ENCODE measurements around the gene HSF4.

Gene HSF4

DNA sequence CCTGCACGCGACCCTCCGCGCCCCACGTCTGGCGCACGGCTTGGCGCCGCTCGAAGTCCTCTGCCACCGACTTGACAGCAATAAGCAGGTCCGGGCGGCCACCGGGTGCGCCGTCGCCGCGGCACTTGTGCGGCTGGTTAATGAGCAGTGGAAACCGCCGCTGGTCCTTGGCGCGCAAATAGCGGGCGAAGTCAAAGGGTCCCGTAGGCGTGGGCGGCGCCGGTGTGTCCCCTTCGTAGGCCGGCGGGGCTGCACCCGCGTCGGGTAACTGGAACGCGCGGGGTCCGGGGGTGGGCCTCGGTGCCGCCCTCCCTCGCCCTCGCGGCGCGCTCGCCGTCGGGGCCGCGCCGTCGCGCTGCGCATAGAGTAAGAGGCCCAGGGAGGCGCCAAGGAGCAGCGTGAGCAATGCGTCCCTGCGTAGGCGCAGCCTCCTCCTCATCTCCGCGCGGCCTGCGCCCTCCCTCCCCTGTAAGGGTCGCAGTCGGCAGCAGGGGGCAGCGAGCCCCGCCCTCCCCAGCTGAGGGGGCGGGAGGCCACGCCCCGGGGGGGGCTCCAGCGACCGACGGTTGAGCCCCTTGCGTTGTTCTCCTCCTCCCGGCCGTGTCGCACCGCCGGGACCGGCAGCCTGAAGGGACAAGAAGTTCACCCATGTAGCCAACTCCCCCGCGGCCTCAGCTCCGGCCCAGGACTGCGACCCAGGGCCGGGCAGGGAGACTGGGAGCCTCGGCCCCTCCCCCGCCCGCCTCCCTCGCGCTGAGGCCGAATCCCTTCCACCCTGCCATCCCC is 14.3 kb upstream of the HSF4 start:
- DNase-seq (ENCODE audit: low spot score): no peak

GRCh38 chr16:67150833-67151396 is 13.6 kb upstream of the HSF4 start, which contains the start of gene B3GNT9:
Gene B3GNT9 (minus strand): TSS chr16:67150998. CDS start chr16:67150485, 513 bp downstream.
- no peak for DNase-seq (ENCODE audit: low spot score)

DNA sequence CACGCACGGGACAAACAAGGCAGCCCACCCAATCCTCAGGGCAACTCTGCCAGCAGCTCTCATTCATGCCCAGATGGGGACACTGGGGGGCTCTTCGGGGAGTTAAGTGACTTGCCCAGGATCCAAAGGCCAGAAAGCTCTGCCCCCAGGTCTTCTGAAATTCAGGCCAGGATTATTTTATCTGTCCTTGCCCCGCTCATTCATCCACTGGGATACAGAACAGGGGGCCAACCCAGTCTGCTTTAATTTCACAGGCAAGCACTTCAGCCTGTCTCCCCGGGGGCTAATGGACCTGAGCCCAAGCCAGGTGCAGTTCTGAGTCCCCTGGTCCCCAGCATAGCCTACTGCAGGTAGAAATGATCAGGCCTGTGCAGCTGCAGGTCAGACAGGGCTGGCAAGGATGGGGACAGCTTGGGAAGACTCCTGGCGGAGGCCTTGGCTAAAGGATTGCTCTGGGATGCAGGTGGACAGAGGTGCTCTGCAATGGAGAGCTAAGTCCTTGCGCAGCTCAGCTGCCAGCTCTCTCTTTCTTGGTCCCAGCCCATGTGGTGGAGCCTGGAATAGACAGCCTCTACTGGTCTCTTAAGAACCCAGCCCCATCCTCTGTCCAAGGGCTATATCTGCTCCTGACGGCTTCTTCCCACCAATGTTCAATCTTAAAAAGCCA is 13.0 kb upstream of the HSF4 start:
- no peak for DNase-seq (ENCODE audit: low spot score)

DNA sequence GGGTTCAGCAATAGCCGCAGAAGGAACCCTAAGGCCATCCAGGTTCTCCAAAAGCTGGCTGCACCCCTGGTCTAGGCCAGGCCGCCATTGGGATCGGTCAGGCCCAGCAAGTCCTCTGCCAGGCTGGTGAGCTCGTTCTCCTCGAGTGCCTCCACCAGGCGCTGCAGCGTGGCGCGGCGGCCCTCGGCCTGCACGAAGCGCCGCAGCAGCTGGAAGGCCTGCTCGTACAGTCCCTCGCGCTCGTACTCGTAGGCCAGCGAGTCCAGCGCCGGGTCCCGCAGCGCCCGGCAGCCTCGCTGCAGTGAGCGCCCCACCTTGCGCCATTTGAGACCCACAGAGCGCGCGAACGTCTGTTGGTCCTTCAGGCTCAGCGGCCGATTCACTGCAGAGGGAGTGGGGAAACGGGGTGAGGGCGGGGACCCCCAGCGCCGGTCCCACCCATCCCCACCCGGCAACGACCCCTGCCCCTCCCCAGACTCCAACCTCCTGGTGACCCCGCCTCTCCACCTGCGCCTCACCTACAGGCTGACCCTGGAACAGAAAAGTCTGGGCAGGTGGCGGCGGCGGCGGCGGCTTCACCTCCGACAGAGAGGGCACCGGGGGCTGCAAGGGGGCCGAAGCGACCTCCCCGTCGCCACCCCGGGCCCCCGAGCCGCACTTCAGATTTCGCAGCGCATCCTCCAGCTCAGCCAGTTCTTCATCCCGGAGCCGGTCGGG is 9.8 kb upstream of the HSF4 start:
- no peak for DNase-seq (ENCODE audit: low spot score)

GRCh38 chr16:67155295-67156142 is 9.0 kb upstream of the HSF4 start:
- DNase-seq (ENCODE audit: low spot score): peak; percentile 95

GRCh38 chr16:67156143-67156844 is 8.3 kb upstream of the HSF4 start:
- no peak for DNase-seq (ENCODE audit: low spot score)

DNA sequence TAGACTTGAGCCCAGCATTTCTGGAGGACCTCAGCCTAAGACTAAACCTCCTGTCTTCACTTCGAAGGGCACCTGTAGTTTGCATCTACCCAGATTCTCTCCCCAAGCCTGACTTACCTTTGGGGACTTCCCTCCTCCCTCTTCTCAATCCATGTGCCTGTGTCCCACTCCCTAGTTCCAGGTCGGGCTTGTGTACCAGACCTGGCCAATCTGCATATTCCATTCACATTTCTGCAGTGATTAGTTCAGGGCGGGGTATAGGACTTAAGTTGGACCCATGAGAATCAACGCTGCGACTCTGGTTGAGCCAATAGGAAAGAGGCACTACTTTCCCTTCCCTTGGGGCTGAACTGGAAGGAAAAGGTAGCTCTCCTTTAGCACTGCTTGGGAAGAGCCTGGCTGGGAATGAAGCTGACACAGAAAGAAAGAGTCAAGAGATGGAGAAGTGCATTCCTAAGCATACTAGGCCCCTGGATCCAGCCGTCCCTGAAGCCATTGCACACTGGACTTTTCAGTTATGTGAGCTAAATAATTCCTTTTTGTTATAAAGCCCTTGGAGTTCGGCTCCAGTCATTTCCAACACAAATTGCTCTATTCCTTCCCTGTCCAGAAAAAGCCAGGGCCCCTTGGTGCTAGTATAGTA is 7.3 kb upstream of the HSF4 start:
- no peak for DNase-seq (ENCODE audit: low spot score)

DNA sequence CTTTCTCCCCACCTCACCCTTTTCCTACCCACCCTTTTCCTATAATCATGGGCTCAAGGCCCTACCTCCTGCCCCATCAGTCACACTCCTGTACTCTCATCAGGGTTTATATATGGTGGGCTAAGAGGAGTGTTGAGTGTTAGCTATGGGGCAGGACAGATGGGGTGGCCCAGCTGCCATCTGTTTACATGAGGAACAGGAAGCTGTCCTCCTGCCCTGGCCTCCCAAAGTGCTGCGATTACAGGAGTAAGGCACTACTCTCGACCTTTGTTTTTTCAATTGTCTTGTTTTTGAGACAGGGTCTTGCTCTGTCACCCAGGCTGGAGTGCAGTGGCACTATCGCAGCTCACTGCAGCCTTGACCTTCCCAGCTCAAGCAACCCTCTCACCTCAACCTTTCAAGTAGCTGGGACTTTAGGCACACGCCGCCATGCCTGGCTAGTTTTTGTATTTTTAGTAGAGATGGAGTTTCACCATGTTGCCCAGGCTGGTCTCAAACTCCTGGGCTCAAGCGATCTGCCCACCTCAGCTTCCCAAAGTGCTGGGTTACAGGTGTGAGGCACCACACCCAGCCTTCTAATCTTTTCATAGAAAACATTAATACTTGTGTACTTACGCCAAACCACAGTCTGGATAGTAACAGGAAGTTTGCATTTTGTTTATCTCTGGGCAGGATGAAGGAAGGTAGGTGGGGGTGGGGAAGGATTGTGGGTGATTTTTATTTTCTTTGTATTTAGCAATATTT is 6.5 kb upstream of the HSF4 start:
- DNase-seq (ENCODE audit: low spot score): no peak

DNA sequence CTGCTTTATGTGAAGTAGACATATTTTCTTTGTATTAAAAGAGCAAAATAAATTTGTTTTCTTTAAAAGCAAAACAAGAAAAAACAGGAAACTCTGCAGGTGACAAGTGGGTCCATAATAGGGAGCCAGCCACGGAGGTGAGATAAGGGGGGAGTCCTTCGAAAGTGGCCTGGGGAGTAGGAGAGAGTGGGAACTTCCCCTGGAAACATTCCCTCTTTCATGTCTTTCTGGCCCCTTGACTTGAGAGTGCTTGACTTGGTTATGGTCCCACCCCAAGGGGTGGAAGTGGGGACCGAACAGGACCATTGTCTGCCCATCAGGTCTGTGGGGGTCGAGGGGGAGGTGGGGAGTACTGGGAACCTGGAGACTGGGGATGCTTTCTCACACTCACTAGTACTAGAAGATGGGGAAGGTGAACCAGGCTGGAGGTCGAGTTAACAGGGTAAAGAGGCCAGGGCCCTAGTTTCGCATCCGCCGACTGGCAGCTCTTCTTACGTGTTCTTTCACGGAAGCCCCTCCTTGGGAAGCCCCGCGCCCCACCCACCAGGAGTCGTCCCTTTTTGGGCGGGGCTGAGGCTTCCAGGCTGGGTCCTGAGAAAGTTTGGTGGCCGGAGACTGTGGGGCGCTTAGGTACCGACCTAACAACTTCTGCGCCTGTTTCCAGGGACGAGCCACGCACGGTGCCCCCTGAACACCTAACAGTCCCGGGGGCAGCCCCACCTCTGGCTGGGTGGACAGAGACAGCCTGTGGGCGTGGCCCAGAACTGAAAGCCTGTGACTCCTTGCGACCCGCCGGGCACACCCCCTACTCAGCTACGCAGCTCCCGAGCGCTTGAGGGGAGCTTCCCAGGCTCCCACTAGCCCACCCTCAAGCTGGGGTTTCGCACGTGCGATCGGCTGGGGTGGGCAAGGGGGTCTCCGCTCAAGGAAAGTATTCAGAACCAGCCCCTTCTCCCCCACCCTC is 5.6 kb upstream of the HSF4 start:
- DNase-seq (ENCODE audit: low spot score): peak; percentile 59

DNA sequence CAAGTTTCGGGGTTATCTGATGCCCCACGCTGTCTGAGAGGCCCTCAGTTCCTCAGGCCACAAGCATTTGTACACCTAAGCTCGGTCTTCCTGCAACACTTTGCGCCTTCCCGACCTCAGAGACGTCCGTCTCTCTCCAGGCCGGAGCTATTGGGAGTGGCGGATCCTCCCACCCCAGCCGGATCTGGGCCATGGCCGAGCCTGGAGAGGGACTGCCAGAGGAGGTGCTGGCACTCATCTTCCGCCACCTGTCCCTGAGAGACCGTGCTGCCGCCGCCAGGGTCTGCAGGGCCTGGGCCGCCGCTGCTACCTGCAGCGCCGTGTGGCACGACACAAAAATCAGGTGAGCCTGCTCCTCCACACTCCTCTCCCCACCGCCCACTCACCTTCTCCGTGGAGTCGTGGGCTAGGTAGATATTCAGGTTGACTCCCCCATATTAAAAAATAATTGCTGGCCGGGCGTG is 2.9 kb upstream of the HSF4 start:
- no peak for DNase-seq (ENCODE audit: low spot score)

DNA sequence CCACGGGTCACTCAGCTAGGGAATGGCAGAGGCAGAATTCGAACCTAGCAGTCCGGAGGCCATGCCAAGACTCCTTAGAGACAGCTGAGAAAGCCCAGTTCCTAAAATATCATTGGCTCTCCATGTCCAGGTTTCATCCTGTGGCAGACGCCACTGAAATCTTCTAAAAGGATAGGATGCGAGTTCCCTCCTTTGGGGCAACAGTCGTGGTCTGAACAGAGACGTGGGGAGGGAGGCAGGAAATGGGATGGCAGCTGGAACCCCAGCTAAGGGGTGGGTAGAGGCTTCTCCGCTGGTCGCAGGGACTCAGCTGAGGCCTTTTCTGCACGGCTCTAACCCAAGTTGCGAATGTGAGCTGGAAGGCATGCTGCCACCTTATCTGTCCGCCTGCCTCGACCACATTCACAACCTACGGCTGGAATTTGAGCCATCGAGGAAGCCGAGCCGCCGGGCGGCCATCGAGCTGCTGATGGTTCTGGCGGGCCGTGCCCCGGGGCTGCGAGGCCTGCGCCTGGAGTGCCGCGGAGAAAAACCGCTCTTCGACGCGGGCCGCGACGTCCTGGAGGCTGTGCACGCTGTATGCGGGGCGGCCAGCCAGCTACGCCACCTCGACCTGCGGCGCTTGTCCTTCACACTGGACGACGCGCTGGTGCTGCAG is 1.9 kb upstream of the HSF4 start:
- no peak for DNase-seq (ENCODE audit: low spot score)

GRCh38 chr16:67163164-67163998 is 1.2 kb upstream of the HSF4 start:
- DNase-seq (ENCODE audit: low spot score): no peak

DNA sequence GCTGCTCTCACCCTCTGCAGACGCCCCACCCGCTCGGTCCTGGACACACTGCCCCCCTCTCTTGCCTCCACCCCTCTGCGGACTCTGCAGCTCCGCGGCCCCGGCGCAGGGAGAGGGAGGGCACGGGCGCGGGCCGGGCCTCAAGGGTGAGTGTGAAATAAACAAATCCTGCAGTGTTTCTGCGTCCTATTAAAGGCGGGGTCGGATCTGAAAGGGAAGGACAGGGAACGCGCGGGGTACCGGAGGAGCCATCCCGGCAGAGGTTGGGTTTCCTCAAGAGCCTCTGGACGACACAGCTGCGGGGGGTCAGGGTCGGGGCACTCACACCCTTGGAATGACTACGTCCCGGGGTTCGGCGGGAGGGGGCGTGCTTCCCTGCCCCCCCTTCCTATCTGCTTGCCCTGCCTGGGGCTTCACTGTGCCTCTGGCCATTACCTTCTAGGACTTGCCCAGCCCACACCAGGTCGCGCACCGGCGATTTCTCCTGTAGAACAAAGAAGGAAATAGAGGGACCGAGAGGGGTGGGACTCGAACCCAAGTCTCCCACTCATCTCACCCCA is 466 bp upstream of the HSF4 start:
- no peak for DNase-seq (ENCODE audit: low spot score)

DNA sequence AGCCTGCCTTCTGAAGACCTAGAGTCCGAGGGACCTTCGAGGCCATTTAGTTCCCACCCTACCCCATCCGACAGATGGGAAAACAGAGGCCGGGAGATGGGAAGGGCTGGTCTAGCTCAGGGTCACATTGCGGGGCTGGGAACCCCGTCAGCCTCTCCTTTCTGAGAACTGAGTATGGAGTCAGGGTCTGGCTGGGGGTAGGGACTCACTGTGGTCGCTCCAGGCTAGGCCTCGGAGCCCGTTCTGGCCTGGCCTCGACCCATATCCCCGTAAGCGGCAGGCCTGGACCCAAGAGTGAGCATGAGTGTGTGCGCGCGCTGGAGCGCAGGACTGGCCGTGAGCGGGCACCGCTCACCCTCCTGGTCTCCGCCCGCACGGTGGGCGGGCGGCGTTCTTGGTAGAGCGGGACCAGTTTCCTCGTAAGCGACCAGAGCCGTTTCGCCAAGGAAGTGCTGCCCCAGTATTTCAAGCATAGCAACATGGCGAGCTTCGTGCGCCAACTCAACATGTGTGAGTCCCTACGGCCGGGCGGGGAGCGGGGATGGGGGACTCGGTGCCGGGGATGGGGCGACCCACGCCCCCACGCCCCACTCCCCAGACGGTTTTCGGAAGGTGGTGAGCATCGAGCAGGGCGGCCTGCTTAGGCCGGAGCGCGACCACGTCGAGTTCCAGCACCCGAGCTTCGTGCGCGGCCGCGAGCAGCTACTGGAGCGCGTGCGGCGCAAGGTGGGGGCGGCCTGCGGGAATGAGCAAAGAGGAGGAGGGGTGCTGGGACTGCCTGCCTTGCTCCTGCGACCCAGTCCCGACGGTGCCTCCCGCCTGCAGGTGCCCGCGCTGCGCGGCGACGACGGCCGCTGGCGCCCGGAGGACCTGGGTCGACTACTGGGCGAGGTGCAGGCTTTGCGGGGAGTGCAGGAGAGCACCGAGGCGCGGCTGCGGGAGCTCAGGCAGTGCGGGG is 855 bp downstream of the HSF4 start:
- no peak for DNase-seq (ENCODE audit: low spot score)

- DNase-seq (ENCODE audit: low spot score): no peak
Observed at GRCh38 chr16:67166110-67166547, 1.6 kb downstream of the HSF4 start.

Data from HuH-7.5 (cell line).